Effector memory CD4-positive, alpha-beta T cell (primary cell): ENCODE data around the gene MACROD2.

Experiments used
- DNase-seq, 3 donors: peaks; one replicate each; pipeline ENCODE4 v3.0.0-alpha.2; 2020
- H3K27ac ChIP-seq: 2 replicates; pipeline ENCODE4 v1.7.0; 2013; ENCODE audit warnings: mild to moderate bottlenecking, low read length, moderate library complexity; ENCODE audit not compliant: insufficient read depth, poor library complexity, severe bottlenecking
- H3K27me3 ChIP-seq: replicated peaks from 2 replicates; pipeline ENCODE4 v1.7.0; 2013; ENCODE audit warnings: mild to moderate bottlenecking, low read length; ENCODE audit not compliant: insufficient read depth, control insufficient read depth, poor library complexity, severe bottlenecking
- H3K36me3 ChIP-seq: 2 replicates; pipeline ENCODE4 v1.7.0; 2013; ENCODE audit warnings: mild to moderate bottlenecking, low read length, moderate library complexity; ENCODE audit not compliant: control insufficient read depth, insufficient read depth
- H3K4me1 ChIP-seq: 2 replicates; pipeline ENCODE4 v1.7.0; 2013; ENCODE audit warnings: low read length, mild to moderate bottlenecking; ENCODE audit not compliant: control insufficient read depth, insufficient read depth, poor library complexity, severe bottlenecking
- H3K4me3 ChIP-seq: 2 replicates; pipeline ENCODE4 v1.7.0; 2013; ENCODE audit warnings: low read length, low read depth, mild to moderate bottlenecking; ENCODE audit not compliant: insufficient read depth, poor library complexity, severe bottlenecking
- H3K9me3 ChIP-seq: 2 replicates; pipeline ENCODE4 v1.7.0; 2013; ENCODE audit warnings: mild to moderate bottlenecking, low read length, moderate library complexity; ENCODE audit not compliant: control insufficient read depth

MACROD2 gene

DNA sequence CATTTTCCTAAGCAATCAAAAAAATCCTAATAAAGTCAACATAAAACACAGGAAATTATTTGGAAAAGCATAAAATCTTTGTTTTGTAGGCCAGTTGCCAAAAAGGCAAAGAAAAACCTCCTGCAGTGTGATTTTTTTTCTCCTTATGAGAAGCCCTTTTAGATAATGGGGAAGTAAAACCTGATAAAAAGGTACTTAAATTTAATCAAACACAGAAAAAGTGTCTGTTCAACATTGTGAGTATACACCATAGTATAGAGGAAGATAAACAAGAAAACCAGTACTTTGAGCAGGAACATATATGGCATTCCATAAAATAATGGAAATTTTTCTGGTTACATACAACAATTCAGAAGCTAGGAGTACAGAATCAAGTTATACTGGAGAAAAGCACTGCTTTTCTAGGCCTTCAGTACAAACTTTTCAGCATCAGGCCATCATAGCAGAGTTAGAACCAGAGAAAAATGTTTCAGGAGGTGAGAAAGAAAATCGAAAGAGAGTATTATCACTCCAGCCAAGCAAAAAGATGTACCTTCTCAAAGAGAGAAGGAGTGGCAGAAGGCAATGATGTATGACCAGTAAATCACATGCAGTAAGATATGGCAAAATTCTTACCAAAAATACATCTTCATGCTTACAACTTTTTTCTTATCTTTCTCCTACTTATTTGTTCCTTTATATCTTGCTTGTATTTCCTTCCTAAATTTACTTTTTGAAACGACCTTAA lies 2083.0 kb downstream of the MACROD2 start:
- Histone ChIP-seq H3K9me3 (no peaks in the 10 kb centered on the region), H3K4me1 (no peaks in the 10 kb centered on the region), H3K36me3 (no peaks in the 10 kb centered on the region), H3K27ac (no peak overlapping the region), H3K27me3 (no peaks in the 10 kb centered on the region), H3K4me3 (no peak overlapping the region)
- DNase-seq = no peak

GRCh38 chr20:16081421-16081820 lies 2086.1 kb downstream of the MACROD2 start:
- no peaks in the 10 kb centered on the region for H3K27me3 ChIP-seq
- no peak overlapping the region for H3K4me3 ChIP-seq
- H3K9me3 ChIP-seq = no peaks in the 10 kb centered on the region
- no peak overlapping the region for H3K27ac ChIP-seq
- no peaks in the 10 kb centered on the region for H3K36me3 ChIP-seq
- H3K4me1 ChIP-seq = no peaks in the 10 kb centered on the region
- DNase-seq = no peak

GRCh38 chr20:16082051-16082550 lies 2086.8 kb downstream of the MACROD2 start:
- Histone ChIP-seq H3K4me1 (no peaks in the 10 kb centered on the region), H3K27me3 (no peaks in the 10 kb centered on the region), H3K36me3 (no peaks in the 10 kb centered on the region), H3K27ac (no peak overlapping the region), H3K4me3 (no peak overlapping the region), H3K9me3 (no peaks in the 10 kb centered on the region)
- no peak for DNase-seq

DNA sequence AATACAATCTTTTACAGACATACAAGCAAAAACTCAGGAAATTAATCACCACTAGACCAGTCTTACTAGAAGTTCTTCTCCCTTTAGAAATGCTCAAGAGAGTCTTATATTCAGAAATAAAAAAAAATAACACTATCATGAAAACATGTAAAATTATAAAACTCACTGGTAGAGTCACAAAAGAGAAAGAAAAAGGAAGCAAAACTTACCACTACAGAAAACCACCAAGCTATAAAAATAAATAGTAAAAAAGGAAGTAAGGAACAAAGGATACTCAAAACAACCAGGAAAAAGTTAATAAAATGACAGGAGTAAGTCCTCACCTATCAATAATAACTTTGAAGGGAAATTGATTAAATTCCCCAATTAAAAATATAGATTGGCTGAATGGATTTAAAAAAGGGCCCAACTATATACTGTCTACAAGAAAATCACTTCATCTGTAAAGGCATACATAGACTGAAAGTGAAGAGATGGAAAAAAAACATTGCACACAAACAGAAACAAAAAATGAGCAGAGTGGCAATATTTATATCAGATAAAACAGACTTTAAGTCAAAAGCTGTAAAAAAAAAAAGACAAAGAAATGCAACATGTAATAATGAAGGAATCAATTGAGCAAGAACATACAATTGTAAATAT lies 2088.4 kb downstream of the MACROD2 start:
- Histone ChIP-seq H3K36me3 (no peaks in the 10 kb centered on the region), H3K9me3 (no peaks in the 10 kb centered on the region), H3K27ac (no peak overlapping the region), H3K4me3 (no peak overlapping the region), H3K4me1 (no peaks in the 10 kb centered on the region), H3K27me3 (no peaks in the 10 kb centered on the region)
- no peak for DNase-seq

DNA sequence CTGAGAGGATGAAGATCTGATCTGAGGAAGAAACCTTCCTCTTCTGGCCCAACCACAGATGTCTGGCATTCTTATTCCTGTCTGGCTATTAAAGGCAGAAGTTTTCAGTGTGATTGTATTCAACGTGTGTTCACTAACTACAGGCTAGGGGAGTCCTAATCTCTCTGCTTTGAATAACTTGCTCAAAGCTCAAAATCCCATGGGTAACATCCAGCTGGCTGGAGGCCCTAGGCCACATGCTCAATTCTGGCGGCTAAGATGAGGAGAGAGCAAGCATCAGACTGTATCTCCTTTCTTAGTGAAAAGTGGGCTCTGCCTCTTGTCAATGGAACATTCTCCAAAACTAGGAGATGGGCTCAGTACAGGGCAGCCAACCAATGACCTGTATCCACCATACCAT lies 2099.9 kb downstream of the MACROD2 start:
- no peak overlapping the region for H3K4me3 ChIP-seq
- DNase-seq = no peak
- no peak overlapping the region for H3K27ac ChIP-seq
- no peaks in the 10 kb centered on the region for H3K36me3 ChIP-seq
- no peaks in the 10 kb centered on the region for H3K9me3 ChIP-seq
- no peaks in the 10 kb centered on the region for H3K4me1 ChIP-seq
- no peaks in the 10 kb centered on the region for H3K27me3 ChIP-seq

DNA sequence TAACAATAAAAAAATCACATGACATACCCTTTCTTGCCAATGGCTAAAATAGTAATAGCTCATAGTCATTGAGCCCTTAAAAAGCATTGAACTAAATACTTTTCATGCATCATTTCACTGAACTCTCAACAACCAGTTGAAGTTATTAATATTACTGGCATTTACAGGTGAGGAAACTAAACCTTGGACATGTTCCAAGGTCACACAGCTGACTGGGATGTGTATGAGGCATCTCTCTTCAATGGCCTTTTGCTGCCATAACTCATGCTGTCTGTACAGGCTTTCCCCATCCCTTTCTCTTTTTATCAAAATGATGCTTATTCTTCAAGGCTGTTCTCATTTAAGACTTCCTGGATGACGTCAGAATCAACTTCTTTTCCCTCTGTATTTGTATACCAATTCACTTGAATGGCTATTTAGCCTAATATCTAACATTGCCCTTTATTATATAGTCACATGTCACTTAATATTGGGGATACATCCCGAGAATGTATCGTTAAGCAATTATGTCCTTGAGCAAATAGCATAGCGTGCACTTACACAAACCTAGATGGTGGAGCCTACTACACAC lies 2101.5 kb downstream of the MACROD2 start:
- Histone ChIP-seq H3K4me1 (no peaks in the 10 kb centered on the region), H3K4me3 (no peak overlapping the region)
- DNase-seq = no peak

GRCh38 chr20:16097788-16098187 lies 2102.5 kb downstream of the MACROD2 start:
- H3K27me3 ChIP-seq = no peaks in the 10 kb centered on the region
- no peaks in the 10 kb centered on the region for H3K4me1 ChIP-seq
- H3K4me3 ChIP-seq = no peak overlapping the region
- H3K36me3 ChIP-seq = no peaks in the 10 kb centered on the region
- H3K9me3 ChIP-seq = no peaks in the 10 kb centered on the region
- no peak for DNase-seq
- no peak overlapping the region for H3K27ac ChIP-seq

More for the DNA sequence above, 2101.5 kb downstream of the MACROD2 start:
- no peak overlapping the region for H3K27ac ChIP-seq
- H3K9me3 ChIP-seq = no peaks in the 10 kb centered on the region
- no peaks in the 10 kb centered on the region for H3K27me3 ChIP-seq
- H3K36me3 ChIP-seq = no peaks in the 10 kb centered on the region

DNA sequence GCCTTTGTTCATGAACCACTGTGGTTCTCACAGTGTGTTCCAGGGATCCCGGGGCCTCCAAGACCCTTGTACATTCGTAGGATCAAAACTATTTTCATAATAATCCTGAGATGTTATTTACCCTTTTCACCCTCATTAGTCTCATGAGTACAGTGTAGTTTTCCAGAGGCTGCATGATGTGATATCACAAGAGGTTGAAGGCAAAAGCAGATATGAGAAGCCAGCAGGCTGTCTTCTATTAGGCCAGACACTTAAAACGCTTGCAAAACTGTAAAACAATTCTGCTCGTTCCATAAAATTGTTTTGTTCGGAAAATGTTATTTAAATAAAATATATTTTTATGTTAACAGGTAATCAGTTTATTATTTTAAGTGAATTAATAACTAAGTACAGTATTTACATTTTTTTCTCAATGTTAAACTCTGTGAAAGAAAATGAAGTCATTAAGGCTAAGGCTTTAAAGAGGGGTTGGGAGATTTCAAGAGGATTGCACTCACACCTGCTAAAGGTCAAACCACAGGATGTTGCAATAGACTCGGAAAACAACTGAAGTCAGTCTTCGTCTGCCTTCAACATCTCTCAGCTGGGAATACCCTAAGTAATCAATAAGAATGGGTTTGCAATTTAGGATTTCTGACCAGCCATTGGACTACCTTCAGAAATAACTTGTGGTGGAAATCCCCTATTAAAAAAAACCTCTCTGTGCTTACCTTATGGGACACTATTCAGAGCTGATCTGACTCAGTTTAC lies 2103.7 kb downstream of the MACROD2 start:
- DNase-seq = no peak
- Histone ChIP-seq H3K9me3 (no peaks in the 10 kb centered on the region), H3K27me3 (no peaks in the 10 kb centered on the region), H3K4me1 (no peaks in the 10 kb centered on the region), H3K4me3 (no peak overlapping the region), H3K27ac (no peak overlapping the region), H3K36me3 (no peaks in the 10 kb centered on the region)

DNA sequence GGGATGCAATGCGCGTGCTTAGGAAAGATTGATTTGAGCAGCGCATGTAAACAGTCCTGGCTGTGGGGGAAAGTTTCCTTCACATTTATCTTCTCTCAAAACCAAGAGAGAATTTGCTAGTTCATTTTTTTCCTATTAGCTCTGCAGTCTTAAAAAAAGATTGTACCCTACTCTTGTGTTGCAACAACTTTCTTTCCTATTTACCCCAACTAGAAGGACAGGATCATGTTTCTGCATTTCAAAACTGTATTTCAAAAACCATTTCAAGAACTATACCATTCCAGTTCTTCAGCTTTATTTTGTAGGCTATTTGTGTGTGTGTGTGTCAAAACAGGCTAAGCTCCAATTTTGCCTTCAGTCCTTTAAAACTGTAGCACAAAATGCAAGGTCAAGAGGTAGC lies 2104.8 kb downstream of the MACROD2 start:
- Histone ChIP-seq H3K27me3 (no peaks in the 10 kb centered on the region), H3K27ac (no peak overlapping the region), H3K4me1 (no peaks in the 10 kb centered on the region), H3K4me3 (no peak overlapping the region), H3K9me3 (no peaks in the 10 kb centered on the region), H3K36me3 (no peaks in the 10 kb centered on the region)
- DNase-seq = no peak
